ENCODE data around the gene SIGLEC14.

SIGLEC14 gene

DNA sequence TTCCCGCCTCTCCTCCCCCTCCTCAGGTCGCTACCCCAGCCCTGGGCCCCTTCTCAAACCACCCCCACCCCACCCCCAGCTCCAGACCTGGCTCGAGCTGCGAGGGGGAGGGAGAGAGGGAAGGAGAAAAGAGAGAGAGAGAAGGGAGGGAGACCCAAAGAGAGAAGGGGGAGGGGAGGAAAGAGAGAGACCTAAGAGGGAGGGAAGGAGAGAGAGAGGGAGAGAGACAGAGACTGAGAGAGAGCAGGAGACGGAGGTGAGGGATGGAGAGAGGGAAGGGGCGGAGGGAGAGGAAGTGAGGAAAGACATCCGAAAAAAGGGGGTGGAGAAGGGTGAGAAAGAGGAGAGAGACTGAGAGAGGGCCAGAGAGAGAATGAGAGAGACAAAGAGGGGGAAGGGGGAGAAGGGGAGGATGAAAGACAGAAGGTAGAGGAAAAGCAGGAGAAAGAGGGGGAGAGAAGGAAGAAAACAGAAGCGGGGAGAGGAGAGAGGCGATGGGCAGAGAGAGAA lies 44.5 kb upstream of the SIGLEC14 start:
- peaks cover 17% of the 10 kb centered on the region for H3K4me1 ChIP-seq (ENCODE audit: control insufficient read depth, insufficient read depth, low read length)
- peak overlapping the region; percentile 83 for H3K4me3 ChIP-seq (ENCODE audit: low read depth, low read length)
- peaks cover 13 to 32% of the 10 kb centered on the region in 2 experiments; a peak in 2 of 3 replicates for H3K36me3 ChIP-seq (ENCODE audit: control insufficient read depth in 2 of 2, insufficient read depth in 1 of 2, low read length in 2 of 2)
- H3K27ac ChIP-seq (ENCODE audit: extremely low read depth, low read depth, low read length): peak overlapping the region; percentile 91
- ChIA-PET CTCF (interaction anchor here (0.6 kb wide), 1 partner anchor 670 kb away, joined by 4 read pairs; no protein-coding TSS in a partner anchor), POLR2A (interaction anchor here (0.5 to 1.9 kb wide), 8 partner anchors 9 to 763 kb away, joined by 3 to 23 read pairs (median 5); no protein-coding TSS in a partner anchor)
- no peaks in the 10 kb centered on the region for H3K9me3 ChIP-seq (ENCODE audit: control insufficient read depth, insufficient read depth, low read depth, low read length)
- TF ChIP-seq, protein P1, sequence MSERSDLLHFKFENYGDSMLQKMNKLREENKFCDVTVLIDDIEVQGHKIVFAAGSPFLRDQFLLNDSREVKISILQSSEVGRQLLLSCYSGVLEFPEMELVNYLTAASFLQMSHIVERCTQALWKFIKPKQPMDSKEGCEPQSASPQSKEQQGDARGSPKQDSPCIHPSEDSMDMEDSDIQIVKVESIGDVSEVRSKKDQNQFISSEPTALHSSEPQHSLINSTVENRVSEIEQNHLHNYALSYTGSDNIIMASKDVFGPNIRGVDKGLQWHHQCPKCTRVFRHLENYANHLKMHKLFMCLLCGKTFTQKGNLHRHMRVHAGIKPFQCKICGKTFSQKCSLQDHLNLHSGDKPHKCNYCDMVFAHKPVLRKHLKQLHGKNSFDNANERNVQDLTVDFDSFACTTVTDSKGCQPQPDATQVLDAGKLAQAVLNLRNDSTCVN (tag by site-specific recombination; optimal IDR thresholded peaks at IDR 0.05): no peak
- TF ChIP-seq ZNF292 (tag by site-specific recombination; IDR thresholded peaks at IDR 0.05; ENCODE audit: borderline replicate concordance, low read depth): no peak
- TF ChIP-seq, protein P2, sequence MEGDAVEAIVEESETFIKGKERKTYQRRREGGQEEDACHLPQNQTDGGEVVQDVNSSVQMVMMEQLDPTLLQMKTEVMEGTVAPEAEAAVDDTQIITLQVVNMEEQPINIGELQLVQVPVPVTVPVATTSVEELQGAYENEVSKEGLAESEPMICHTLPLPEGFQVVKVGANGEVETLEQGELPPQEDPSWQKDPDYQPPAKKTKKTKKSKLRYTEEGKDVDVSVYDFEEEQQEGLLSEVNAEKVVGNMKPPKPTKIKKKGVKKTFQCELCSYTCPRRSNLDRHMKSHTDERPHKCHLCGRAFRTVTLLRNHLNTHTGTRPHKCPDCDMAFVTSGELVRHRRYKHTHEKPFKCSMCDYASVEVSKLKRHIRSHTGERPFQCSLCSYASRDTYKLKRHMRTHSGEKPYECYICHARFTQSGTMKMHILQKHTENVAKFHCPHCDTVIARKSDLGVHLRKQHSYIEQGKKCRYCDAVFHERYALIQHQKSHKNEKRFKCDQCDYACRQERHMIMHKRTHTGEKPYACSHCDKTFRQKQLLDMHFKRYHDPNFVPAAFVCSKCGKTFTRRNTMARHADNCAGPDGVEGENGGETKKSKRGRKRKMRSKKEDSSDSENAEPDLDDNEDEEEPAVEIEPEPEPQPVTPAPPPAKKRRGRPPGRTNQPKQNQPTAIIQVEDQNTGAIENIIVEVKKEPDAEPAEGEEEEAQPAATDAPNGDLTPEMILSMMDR (tag by site-specific recombination; IDR thresholded peaks at IDR 0.05): no peak
- no peak for TF ChIP-seq KLF9 (tag by site-specific recombination; IDR thresholded peaks at IDR 0.05; ENCODE audit: low read depth)
- TF ChIP-seq KLF1 (tag by site-specific recombination; IDR thresholded peaks at IDR 0.05): peak; percentile 5; the same call in 1 of the 2 replicates
- TF ChIP-seq ZFP37 (tag by site-specific recombination; IDR thresholded peaks at IDR 0.05): no peak
- TF ChIP-seq ZNF416 (tag by site-specific recombination; IDR thresholded peaks at IDR 0.05): no peak
- no peak for TF ChIP-seq ZNF623 (tag by site-specific recombination; IDR thresholded peaks at IDR 0.05)
- no peak for TF ChIP-seq ZNF654 (tag by site-specific recombination; IDR thresholded peaks at IDR 0.05; ENCODE audit: low read depth)
- TF ChIP-seq ZNF558 (tag by site-specific recombination; IDR thresholded peaks at IDR 0.05): no peak
- TF ChIP-seq, protein P3, sequence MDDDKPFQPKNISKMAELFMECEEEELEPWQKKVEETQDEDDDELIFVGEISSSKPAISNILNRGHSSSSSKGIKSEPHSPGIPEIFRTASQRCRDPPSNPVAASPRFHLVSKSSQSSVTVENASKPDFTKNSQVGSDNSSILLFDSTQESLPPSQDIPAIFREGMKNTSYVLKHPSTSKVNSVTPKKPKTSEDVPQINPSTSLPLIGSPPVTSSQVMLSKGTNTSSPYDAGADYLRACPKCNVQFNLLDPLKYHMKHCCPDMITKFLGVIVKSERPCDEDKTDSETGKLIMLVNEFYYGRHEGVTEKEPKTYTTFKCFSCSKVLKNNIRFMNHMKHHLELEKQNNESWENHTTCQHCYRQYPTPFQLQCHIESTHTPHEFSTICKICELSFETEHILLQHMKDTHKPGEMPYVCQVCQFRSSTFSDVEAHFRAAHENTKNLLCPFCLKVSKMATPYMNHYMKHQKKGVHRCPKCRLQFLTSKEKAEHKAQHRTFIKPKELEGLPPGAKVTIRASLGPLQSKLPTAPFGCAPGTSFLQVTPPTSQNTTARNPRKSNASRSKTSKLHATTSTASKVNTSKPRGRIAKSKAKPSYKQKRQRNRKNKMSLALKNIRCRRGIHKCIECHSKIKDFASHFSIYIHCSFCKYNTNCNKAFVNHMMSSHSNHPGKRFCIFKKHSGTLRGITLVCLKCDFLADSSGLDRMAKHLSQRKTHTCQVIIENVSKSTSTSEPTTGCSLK (tag by site-specific recombination; IDR thresholded peaks at IDR 0.05): no peak
- peak; percentile 98 for TF ChIP-seq ZNF366 (tag by site-specific recombination; conservative IDR thresholded peaks at IDR 0.05)
- TF ChIP-seq ZNF423 (tag by site-specific recombination; IDR thresholded peaks at IDR 0.05): no peak
- no peak for TF ChIP-seq MYNN (tag by site-specific recombination; IDR thresholded peaks at IDR 0.05; ENCODE audit: borderline replicate concordance)
- no peak for TF ChIP-seq ZNF404 (tag by site-specific recombination; IDR thresholded peaks at IDR 0.05)
- peak; percentile 30; the same call in 1 of the 2 replicates for TF ChIP-seq ZNF157 (tag by site-specific recombination; IDR thresholded peaks at IDR 0.05)
- TF ChIP-seq ZNF48 (tag by site-specific recombination; IDR thresholded peaks at IDR 0.05): no peak
- TF ChIP-seq, protein P4, sequence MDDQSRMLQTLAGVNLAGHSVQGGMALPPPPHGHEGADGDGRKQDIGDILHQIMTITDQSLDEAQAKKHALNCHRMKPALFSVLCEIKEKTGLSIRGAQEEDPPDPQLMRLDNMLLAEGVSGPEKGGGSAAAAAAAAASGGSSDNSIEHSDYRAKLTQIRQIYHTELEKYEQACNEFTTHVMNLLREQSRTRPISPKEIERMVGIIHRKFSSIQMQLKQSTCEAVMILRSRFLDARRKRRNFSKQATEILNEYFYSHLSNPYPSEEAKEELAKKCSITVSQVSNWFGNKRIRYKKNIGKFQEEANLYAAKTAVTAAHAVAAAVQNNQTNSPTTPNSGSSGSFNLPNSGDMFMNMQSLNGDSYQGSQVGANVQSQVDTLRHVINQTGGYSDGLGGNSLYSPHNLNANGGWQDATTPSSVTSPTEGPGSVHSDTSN (CRISPR knock-in tag; IDR thresholded peaks at IDR 0.05): no peak
- TF ChIP-seq KLF7 (tag by site-specific recombination; IDR thresholded peaks at IDR 0.05; ENCODE audit: borderline replicate concordance): no peak
- no peak for TF ChIP-seq ZNF266 (tag by site-specific recombination; IDR thresholded peaks at IDR 0.05; ENCODE audit: low read depth)
- TF ChIP-seq ZNF114 (tag by site-specific recombination; IDR thresholded peaks at IDR 0.05): peak; percentile 54; the same call in 1 of the 2 replicates
- no peak for TF ChIP-seq ZNF140 (tag by site-specific recombination; IDR thresholded peaks at IDR 0.05)
- TF ChIP-seq GLI4 (tag by site-specific recombination; IDR thresholded peaks at IDR 0.05): 0 out of 2 replicates have a peak, but pooled peaks have one; percentile 13
- TF ChIP-seq ZNF138 (tag by site-specific recombination; IDR thresholded peaks at IDR 0.05; ENCODE audit: borderline replicate concordance): no peak
- TF ChIP-seq ZNF335 (tag by site-specific recombination; conservative IDR thresholded peaks at IDR 0.05): no peak
- TF ChIP-seq, protein P5, sequence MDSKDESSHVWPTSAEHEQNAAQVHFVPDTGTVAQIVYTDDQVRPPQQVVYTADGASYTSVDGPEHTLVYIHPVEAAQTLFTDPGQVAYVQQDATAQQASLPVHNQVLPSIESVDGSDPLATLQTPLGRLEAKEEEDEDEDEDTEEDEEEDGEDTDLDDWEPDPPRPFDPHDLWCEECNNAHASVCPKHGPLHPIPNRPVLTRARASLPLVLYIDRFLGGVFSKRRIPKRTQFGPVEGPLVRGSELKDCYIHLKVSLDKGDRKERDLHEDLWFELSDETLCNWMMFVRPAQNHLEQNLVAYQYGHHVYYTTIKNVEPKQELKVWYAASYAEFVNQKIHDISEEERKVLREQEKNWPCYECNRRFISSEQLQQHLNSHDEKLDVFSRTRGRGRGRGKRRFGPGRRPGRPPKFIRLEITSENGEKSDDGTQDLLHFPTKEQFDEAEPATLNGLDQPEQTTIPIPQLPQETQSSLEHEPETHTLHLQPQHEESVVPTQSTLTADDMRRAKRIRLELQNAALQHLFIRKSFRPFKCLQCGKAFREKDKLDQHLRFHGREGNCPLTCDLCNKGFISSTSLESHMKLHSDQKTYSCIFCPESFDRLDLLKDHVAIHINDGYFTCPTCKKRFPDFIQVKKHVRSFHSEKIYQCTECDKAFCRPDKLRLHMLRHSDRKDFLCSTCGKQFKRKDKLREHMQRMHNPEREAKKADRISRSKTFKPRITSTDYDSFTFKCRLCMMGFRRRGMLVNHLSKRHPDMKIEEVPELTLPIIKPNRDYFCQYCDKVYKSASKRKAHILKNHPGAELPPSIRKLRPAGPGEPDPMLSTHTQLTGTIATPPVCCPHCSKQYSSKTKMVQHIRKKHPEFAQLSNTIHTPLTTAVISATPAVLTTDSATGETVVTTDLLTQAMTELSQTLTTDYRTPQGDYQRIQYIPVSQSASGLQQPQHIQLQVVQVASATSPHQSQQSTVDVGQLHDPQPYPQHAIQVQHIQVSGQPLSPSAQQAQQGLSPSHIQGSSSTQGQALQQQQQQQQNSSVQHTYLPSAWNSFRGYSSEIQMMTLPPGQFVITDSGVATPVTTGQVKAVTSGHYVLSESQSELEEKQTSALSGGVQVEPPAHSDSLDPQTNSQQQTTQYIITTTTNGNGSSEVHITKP (tag by site-specific recombination; IDR thresholded peaks at IDR 0.05): peak; percentile 59
- TF ChIP-seq ZNF843 (tag by site-specific recombination; IDR thresholded peaks at IDR 0.05): no peak
- TF ChIP-seq ZFP3 (tag by site-specific recombination; IDR thresholded peaks at IDR 0.05; ENCODE audit: low read depth): no peak
- no peak for TF ChIP-seq ZNF221 (tag by site-specific recombination; IDR thresholded peaks at IDR 0.05; ENCODE audit: borderline replicate concordance)
- peak; percentile 4; the same call in 1 of the 2 replicates for TF ChIP-seq SP2 (tag by site-specific recombination; IDR thresholded peaks at IDR 0.05)

Measured in HEK293 (cell line).